ENCODE results near the gene HNRNPDL.

GRCh38 chr4:82373486-82373815, 56.8 kb downstream of the HNRNPDL start:
- TF ChIP-seq ELK1 (IDR thresholded peaks at IDR 0.05; ENCODE audit: borderline replicate concordance, low read depth, low read length) = no peak
- TF ChIP-seq CTCF (conservative IDR thresholded peaks at IDR 0.05; ENCODE audit: low read depth, low read length) = no peak
- TF ChIP-seq POLR2A (IDR thresholded peaks at IDR 0.05; ENCODE audit: low read depth, low read length) = peak; percentile 60; the same call in 1 of the 2 replicates
- no peak for TF ChIP-seq RAD21 (IDR thresholded peaks at IDR 0.05; ENCODE audit: low read length)
- TF ChIP-seq CEBPB (IDR thresholded peaks at IDR 0.05; ENCODE audit: low read depth, low read length) = no peak
- no peak for TF ChIP-seq RCOR1 (IDR thresholded peaks at IDR 0.05; ENCODE audit: insufficient replicate concordance, low read length)
- no peak for TF ChIP-seq RFX5 (IDR thresholded peaks at IDR 0.05; ENCODE audit: low read depth, low read length)
- TF ChIP-seq MAFK (IDR thresholded peaks at IDR 0.05; ENCODE audit: low read depth, low read length) = no peak

All from IMR-90 (cell line).